DOHH2 (cell line): ENCODE measurements around the gene TRIM66.

Source experiments
- EZH2phosphoT487 ChIP-seq: fragments of 200-600 bp; sonication (generic); IDR thresholded peaks from 2 replicates; pipeline ENCODE4 v1.6.1; 2017; ENCODE audit warnings: borderline replicate concordance, mild to moderate bottlenecking, antibody characterized with exemption, low read length, moderate library complexity, mixed read lengths
- TF ChIP-seq, protein P1 (sequence below): fragments of 200-600 bp; sonication (generic); IDR thresholded peaks from one replicate; pipeline ENCODE4 v1.5.1; 2014; ENCODE audit warnings: antibody characterized with exemption, mild to moderate bottlenecking, low read depth, low read length; ENCODE audit not compliant: poor library complexity, severe bottlenecking

DNA sequence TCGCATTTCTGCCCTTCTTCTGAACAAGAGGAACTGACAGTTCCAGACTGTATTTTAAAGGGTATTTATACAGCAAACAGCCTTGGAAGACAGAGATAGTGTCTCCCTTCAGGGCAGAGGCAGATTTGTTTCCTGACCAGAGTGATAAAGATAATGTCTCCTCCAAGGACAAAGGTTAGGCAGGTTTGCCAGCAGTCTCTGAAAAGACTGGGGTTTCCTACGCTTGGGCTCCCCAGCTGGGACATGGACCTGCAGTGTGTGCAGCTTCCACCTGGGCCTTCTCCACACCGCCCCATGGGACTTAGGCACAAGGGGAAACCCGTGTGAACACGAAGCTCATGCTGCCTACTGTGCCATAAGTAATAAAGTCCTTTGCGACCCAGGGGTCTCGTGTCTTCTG is 42.2 kb upstream of the TRIM66 start:
- TF ChIP-seq, protein P1, sequence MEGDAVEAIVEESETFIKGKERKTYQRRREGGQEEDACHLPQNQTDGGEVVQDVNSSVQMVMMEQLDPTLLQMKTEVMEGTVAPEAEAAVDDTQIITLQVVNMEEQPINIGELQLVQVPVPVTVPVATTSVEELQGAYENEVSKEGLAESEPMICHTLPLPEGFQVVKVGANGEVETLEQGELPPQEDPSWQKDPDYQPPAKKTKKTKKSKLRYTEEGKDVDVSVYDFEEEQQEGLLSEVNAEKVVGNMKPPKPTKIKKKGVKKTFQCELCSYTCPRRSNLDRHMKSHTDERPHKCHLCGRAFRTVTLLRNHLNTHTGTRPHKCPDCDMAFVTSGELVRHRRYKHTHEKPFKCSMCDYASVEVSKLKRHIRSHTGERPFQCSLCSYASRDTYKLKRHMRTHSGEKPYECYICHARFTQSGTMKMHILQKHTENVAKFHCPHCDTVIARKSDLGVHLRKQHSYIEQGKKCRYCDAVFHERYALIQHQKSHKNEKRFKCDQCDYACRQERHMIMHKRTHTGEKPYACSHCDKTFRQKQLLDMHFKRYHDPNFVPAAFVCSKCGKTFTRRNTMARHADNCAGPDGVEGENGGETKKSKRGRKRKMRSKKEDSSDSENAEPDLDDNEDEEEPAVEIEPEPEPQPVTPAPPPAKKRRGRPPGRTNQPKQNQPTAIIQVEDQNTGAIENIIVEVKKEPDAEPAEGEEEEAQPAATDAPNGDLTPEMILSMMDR, result no peak
- TF ChIP-seq EZH2phosphoT487, result no peak
